ENCODE data around the gene C4B. TPM values are rescaled to one million over a fixed set of nuclear protein-coding genes. Genes with fewer than 3 reads are reported as not detected.
"Not testable (repeated sequence)": the region's sequence is repeated elsewhere in the genome, so short reads cannot be mapped to it uniquely, and the experiment has no call there.

Gene C4B
- total RNA-seq, 1 donor from 2014 or later, result 23.1 TPM

DNA sequence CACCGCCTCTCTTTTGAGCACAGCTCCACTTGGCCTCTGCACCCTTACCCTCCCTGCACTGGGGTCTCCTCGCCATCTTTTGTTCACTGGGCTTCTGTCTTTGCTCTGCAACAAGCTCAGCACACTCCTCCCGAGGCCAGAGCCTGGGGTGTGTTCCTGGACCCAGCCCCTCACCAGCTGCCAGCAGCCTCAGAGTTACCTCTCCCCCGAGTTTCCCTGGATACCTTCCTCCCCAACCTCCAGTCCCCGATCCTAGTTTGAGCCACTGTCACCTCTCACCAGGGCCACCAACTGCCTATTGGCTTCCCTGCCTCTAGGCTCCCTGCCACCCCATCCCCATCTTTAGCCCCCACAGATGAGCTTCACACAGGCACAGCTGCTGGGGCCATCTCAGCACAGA, 36.0 kb downstream of the C4B start:
- TF ChIP-seq POLR2AphosphoS5 (IDR thresholded peaks at IDR 0.05; ENCODE audit: insufficient read depth in 1 of 2, low read depth in 1 of 2), result no peak
- TF ChIP-seq POLR2A (IDR thresholded peaks at IDR 0.05), result no peak
- TF ChIP-seq, protein P1, sequence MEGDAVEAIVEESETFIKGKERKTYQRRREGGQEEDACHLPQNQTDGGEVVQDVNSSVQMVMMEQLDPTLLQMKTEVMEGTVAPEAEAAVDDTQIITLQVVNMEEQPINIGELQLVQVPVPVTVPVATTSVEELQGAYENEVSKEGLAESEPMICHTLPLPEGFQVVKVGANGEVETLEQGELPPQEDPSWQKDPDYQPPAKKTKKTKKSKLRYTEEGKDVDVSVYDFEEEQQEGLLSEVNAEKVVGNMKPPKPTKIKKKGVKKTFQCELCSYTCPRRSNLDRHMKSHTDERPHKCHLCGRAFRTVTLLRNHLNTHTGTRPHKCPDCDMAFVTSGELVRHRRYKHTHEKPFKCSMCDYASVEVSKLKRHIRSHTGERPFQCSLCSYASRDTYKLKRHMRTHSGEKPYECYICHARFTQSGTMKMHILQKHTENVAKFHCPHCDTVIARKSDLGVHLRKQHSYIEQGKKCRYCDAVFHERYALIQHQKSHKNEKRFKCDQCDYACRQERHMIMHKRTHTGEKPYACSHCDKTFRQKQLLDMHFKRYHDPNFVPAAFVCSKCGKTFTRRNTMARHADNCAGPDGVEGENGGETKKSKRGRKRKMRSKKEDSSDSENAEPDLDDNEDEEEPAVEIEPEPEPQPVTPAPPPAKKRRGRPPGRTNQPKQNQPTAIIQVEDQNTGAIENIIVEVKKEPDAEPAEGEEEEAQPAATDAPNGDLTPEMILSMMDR (IDR thresholded peaks at IDR 0.05), result no peak
- Histone ChIP-seq H3K9me3 (no peaks in the 10 kb centered on the region), H3K36me3 (peaks cover 0 to 26% of the 10 kb centered on the region in 2 donors), H3K4me1 (peaks cover 28% of the 10 kb centered on the region), H3K27me3 (no peaks in the 10 kb centered on the region), H3K4me3 (no peak overlapping the region), H3K27ac (no peak overlapping the region)
- DNase-seq (ENCODE audit: extremely low spot score in 2 of 2), result no peak
- intact Hi-C loops (cut with DNase I), result no loop called here

DNA sequence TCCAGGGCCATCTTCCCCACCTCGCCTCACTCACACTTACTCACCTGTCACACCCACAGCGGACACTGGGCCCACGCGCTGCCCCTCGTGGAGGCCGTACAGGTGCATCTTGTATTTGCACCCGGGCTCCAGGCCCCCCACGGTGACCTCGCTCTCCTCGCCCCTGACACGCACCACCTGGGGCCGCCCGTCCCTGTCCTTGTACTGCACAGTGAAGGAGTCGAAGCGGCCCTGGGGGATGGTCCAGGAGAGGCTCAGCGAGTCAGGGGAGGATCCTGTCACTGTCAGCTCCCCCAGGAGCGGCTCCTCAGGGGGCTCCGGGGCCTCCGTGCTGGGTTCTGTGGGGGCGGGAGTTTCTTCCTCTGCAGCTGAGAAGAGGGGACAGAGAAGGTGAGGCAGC, 38.0 kb downstream of the C4B start:
- H3K36me3 ChIP-seq, result peaks cover 0 to 26% of the 10 kb centered on the region in 2 donors
- DNase-seq (ENCODE audit: extremely low spot score in 2 of 2); H3K4me3 ChIP-seq; H3K27ac ChIP-seq; H3K27me3 ChIP-seq; intact Hi-C loops (cut with DNase I); H3K9me3 ChIP-seq: not testable (repeated sequence)
- peaks cover 12% of the 10 kb centered on the region for H3K4me1 ChIP-seq

DNA sequence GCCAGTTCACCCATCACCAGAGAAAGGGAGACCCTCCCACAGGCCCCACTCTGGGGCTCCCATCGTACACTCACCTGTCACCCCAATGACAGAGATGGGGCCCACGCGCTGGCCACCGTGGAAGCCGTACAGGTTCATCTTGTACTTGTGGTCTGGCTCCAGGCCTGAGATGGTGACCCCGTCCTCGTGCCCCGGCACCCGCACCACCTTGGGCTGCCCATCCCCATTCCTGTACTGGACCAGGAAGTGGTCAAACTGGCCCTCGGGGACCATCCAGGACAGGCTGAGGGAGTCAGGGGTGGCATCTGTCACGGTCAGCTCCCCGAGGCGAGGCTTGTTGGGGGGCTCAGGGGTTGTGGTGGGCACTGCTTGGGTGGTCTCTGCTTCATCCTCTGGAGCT, 38.7 kb downstream of the C4B start:
- DNase-seq (ENCODE audit: extremely low spot score in 2 of 2); H3K27ac ChIP-seq; H3K4me1 ChIP-seq; H3K9me3 ChIP-seq; intact Hi-C loops (cut with DNase I); H3K4me3 ChIP-seq; H3K27me3 ChIP-seq: not testable (repeated sequence)
- H3K36me3 ChIP-seq, result peaks cover 0 to 33% of the 10 kb centered on the region in 2 donors

DNA sequence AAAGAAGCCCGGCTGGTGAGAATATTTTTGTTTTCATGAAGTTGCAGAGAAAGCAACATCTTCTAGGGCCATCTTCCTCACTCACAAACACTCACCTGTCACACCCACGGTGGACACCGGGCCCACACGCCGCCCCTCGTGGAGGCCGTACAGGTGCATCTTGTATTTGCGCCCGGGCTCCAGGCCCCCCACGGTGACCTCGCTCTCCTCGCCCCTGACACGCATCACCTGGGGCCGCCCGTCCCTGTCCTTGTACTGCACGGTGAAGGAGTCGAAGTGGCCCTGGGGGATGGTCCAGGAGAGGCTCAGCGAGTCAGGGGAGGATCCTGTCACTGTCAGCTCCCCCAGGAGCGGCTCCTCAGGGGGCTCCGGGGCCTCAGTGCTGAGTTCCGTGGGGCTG, 41.2 kb downstream of the C4B start:
- H3K27ac ChIP-seq; H3K9me3 ChIP-seq; H3K27me3 ChIP-seq; H3K4me1 ChIP-seq; DNase-seq (ENCODE audit: extremely low spot score in 2 of 2); H3K4me3 ChIP-seq; intact Hi-C loops (cut with DNase I): not testable (repeated sequence)
- H3K36me3 ChIP-seq, result peaks cover 0 to 33% of the 10 kb centered on the region in 2 donors

DNA sequence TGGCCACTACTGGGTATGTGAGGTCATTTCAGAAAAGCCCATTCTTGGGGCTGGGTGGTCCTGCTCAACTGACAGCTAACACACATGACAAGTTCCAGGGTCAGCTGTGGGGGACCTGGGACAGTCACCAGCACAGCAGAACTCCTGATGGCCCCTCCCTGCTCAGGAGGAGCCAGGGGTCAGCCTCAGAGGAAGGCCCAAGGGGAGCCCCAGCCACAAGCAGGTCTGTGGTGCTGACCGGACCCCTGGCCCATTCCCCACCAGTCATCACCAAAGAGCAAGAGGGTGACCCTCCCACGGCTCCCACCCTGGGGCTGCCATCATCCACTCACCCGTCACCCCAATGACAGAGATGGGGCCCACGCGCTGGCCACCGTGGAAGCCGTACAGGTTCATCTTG, 41.7 kb downstream of the C4B start:
- Histone ChIP-seq H3K36me3 (peaks cover 0 to 38% of the 10 kb centered on the region in 2 donors), H3K9me3 (no peaks in the 10 kb centered on the region), H3K27me3 (no peaks in the 10 kb centered on the region), H3K4me1 (no peaks in the 10 kb centered on the region), H3K4me3 (no peak overlapping the region), H3K27ac (no peak overlapping the region)
- intact Hi-C loops (cut with DNase I), result no loop called here
- no peak for DNase-seq (ENCODE audit: extremely low spot score in 2 of 2)
- TF ChIP-seq POLR2A (IDR thresholded peaks at IDR 0.05), result no peak
- no peak for TF ChIP-seq POLR2AphosphoS5 (IDR thresholded peaks at IDR 0.05; ENCODE audit: insufficient read depth in 1 of 2, low read depth in 1 of 2)
- TF ChIP-seq, protein P1 (IDR thresholded peaks at IDR 0.05), result no peak

DNA sequence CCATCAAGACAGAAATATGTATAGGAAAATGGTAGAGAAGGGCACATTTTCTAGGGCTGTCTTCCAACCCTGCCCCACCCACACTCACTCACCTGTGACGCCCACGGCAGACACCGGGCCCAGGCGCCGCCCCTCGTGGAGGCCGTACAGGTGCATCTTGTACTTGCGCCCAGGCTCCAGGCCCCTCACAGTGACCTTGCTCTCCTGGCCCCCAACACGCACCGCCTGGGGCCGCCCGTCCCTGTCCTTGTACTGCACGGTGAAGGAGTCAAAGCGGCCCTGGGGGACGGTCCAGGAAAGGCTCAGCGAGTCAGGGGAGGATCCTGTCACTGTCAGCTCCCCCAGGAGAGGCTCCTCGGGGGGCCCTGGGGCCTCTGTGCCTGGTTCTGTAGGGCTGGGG, 43.4 kb downstream of the C4B start:
- DNase-seq (ENCODE audit: extremely low spot score in 2 of 2), result no peak
- Histone ChIP-seq H3K27ac (no peak overlapping the region), H3K9me3 (no peaks in the 10 kb centered on the region), H3K36me3 (peaks cover 0 to 41% of the 10 kb centered on the region in 2 donors), H3K4me1 (no peaks in the 10 kb centered on the region), H3K27me3 (no peaks in the 10 kb centered on the region), H3K4me3 (no peak overlapping the region)
- TF ChIP-seq POLR2AphosphoS5 (IDR thresholded peaks at IDR 0.05; ENCODE audit: insufficient read depth in 1 of 2, low read depth in 1 of 2) (no peak), POLR2A (IDR thresholded peaks at IDR 0.05) (no peak)
- TF ChIP-seq, protein P1 (IDR thresholded peaks at IDR 0.05), result no peak
- intact Hi-C loops (cut with DNase I), result no loop called here

DNA sequence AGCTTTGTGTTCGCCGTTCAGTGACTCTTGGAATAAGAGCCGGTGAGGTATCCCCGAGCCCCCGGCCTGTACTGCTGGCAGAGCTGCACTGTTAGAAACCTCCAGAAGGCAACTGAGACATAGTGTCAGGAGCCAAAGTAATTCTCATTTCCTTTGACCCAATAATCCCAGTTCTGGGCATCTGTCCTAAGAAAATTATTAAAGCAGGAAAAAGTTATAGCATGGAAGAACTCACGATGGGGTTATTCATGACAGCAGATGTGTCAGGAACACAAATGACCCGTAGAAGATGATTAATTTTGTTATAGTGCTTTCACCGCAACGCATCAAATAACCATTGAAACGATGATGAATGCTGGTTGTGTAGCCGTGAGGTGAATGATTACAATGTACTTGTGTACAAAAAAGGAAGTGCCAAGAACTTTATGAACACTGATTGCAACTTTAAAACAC, 43.9 kb downstream of the C4B start:
- Histone ChIP-seq H3K4me3 (no peak overlapping the region), H3K9me3 (no peaks in the 10 kb centered on the region), H3K27ac (no peak overlapping the region), H3K36me3 (peaks cover 0 to 36% of the 10 kb centered on the region in 2 donors), H3K4me1 (no peaks in the 10 kb centered on the region), H3K27me3 (no peaks in the 10 kb centered on the region)
- no peak for DNase-seq (ENCODE audit: extremely low spot score in 2 of 2)
- no peak for TF ChIP-seq POLR2AphosphoS5 (IDR thresholded peaks at IDR 0.05; ENCODE audit: insufficient read depth in 1 of 2, low read depth in 1 of 2)
- TF ChIP-seq, protein P1 (IDR thresholded peaks at IDR 0.05), result no peak
- no peak for TF ChIP-seq POLR2A (IDR thresholded peaks at IDR 0.05)
- intact Hi-C loops (cut with DNase I), result no loop called here

Data from vagina (tissue), 2 donors.